Endodermal cell (in vitro differentiated cells): ENCODE data around the gene RSPH4A. TPM values are rescaled to one million over a fixed set of nuclear protein-coding genes. Genes with fewer than 3 reads are reported as not detected.

Experiments used
- DNase-seq: peaks from one replicate; pipeline ENCODE4 v3.0.0-alpha.2; 2017
- H3K27ac ChIP-seq: 2 replicates; pipeline ENCODE4 v1.5.1; 2013; ENCODE audit warnings: mild to moderate bottlenecking, low read depth, low read length, moderate library complexity
- H3K27me3 ChIP-seq: 2 replicates; pipeline ENCODE4 v1.6.1; 2013; ENCODE audit warnings: mild to moderate bottlenecking, low read length, moderate library complexity; ENCODE audit not compliant: insufficient read depth, control insufficient read depth, poor library complexity, severe bottlenecking
- H3K36me3 ChIP-seq: 2 replicates; pipeline ENCODE4 v1.7.0; 2013; ENCODE audit warnings: mild to moderate bottlenecking, low read length, moderate library complexity; ENCODE audit not compliant: control insufficient read depth, insufficient read depth
- H3K4me1 ChIP-seq: one replicate; pipeline ENCODE4 v1.7.0; 2013; ENCODE audit warnings: low read length; ENCODE audit not compliant: control insufficient read depth, insufficient read depth
- H3K4me3 ChIP-seq: 2 replicates; pipeline ENCODE4 v1.5.1; 2013; ENCODE audit warnings: mild to moderate bottlenecking, low read length, moderate library complexity
- H3K9ac ChIP-seq: 2 replicates; pipeline ENCODE4 v1.6.1; 2013; ENCODE audit warnings: mild to moderate bottlenecking, low read length, moderate library complexity; ENCODE audit not compliant: poor library complexity, severe bottlenecking; ENCODE audit errors: extremely low read depth
- H3K9me3 ChIP-seq: 2 replicates; pipeline ENCODE4 v1.6.1; 2013; ENCODE audit warnings: mild to moderate bottlenecking, low read length, moderate library complexity; ENCODE audit not compliant: control insufficient read depth
- H3K27ac Mint-ChIP-seq: 2 replicates; pipeline ENCODE4 v1.8.0; 2020; ENCODE audit warnings: mixed read lengths
- H3K27me3 Mint-ChIP-seq: 2 replicates; pipeline ENCODE4 v1.8.0; 2021; ENCODE audit warnings: mild to moderate bottlenecking, mixed read lengths; ENCODE audit not compliant: insufficient read depth
- H3K36me3 Mint-ChIP-seq: 2 replicates; pipeline ENCODE4 v1.8.0; 2020; ENCODE audit warnings: low read depth, mixed read lengths
- H3K4me1 Mint-ChIP-seq: 2 replicates; pipeline ENCODE4 v1.8.0; 2020; ENCODE audit warnings: mixed read lengths
- H3K4me3 Mint-ChIP-seq: 2 replicates; pipeline ENCODE4 v1.8.0; 2020; ENCODE audit warnings: mild to moderate bottlenecking, moderate library complexity, mixed read lengths
- H3K9me3 Mint-ChIP-seq: 2 replicates; pipeline ENCODE4 v1.8.0; 2020; ENCODE audit warnings: mild to moderate bottlenecking, mixed read lengths
- WGBS, 2 experiments: methylation state at CpG; one replicate each; pipeline versions ENCODE4 v1.1.5 to v1.1.7; 2013; ENCODE audit warnings: missing lambda C conversion rate in 2 of 2, mixed read lengths in 1 of 2; ENCODE audit not compliant: insufficient coverage in 1 of 2, insufficient read length in 1 of 2; 5-methylcytosine and 5-hydroxymethylcytosine counted together
- long read RNA-seq, 4 experiments: library from polyadenylated mRNA in 2 of 4; library from RNA in 1 of 4; library from capped mRNA in 1 of 4; stranded (forward) in 3 of 4; unstranded in 1 of 4; transcript quantifications; one replicate each; pipeline ENCODE4 v2.0.0, GENCODE V29; 2020 to 2021; ENCODE audit warnings: inconsistent platforms in 1 of 4
- polyA plus RNA-seq, 2 experiments: library from polyadenylated mRNA; stranded (reverse); fragments of 50-300 nt; gene quantifications; one replicate each; pipeline ENCODE4 v1.2.3, GENCODE V29; 2013
- total RNA-seq, 2 donors: library from RNA; stranded (reverse); fragmentation: NEBNext Ultra II Directional in 1 of 2; extraction: Animal tissue kit (Norgen Biotek cat#: 25700) in 1 of 2; gene quantifications; 2 replicates in 1 of 2; 3 replicates in 1 of 2; pipeline ENCODE4 v1.2.1, GENCODE V29; 2021
- TF ChIP-seq, protein P1 (sequence below): fragments of 200-600 bp; sonication (generic); conservative IDR thresholded peaks from 2 replicates; pipeline ENCODE4 v1.5.0; 2021; ENCODE audit warnings: antibody characterized with exemption, mild to moderate bottlenecking

RSPH4A gene
- 1 to 10 TPM in 1 of 2 donors, under 1 TPM in 1; 0.92 to 1.2 TPM for total RNA-seq
- polyA plus RNA-seq (2013, experiment 1 of 2), result 1.9 TPM
- 1.9 TPM for polyA plus RNA-seq (2013, experiment 2 of 2)
- long read RNA-seq, experiment 1, result 0 reads
- long read RNA-seq, experiment 2, partial matches to known transcripts, result 0 of 1 reads
- long read RNA-seq, experiment 2, other reads (novel, unspliced or antisense), result 0 of 1 reads
- long read RNA-seq, experiment 3, partial matches to known transcripts, result 1 of 3 reads
- long read RNA-seq, experiment 3, other reads (novel, unspliced or antisense), result 1 of 3 reads
- long read RNA-seq, experiment 4, partial matches to known transcripts, result 1 of 1 reads
- long read RNA-seq, experiment 4, other reads (novel, unspliced or antisense), result 0 of 1 reads

DNA sequence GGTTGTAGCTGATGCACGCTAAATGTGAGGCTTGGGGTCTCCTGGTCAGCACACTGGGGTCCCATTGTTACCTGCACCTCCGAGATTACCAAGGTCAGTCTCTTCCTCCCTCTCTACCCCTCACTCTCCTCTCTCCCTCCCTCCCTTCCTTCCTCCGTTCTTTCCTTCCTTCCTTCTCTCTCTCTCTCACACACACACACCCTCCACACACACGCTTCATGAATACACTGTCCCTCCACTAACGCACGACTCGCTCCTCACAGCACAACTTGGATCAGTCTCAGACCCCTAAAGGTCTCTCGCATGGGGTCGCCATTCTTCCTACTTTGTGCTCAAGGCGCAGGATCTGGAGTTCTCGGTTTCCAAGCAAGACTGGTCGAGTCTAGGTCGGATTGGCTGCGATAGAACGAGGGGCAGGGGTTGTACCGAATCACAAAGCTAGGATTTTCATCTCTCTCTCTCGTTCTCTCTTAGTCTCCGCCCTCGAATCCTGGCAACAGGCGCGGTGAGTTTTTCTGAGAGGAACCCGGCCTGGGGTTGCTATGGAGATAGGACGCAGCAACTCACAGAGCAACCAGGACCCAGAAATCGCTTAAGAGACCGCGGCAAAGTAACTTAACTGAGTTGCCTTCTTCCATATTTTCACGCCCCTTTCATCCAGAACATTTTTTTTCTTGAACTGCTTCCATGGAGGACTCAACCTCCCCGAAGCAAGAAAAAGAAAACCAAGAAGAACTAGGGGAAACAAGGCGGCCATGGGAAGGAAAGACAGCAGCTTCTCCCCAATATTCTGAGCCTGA, at the start of gene RSPH4A:
RSPH4A (plus strand) TSS at position 543 of the 800 bp plus-strand sequence; CDS start at position 688, 145 bp downstream.
- Histone ChIP-seq H3K27me3 (peaks cover 23% of the 10 kb centered on the region), H3K9ac (peak within 1 kb of the TSS; percentile 74), H3K9me3 (no peaks in the 10 kb centered on the region), H3K27ac (peak within 1 kb of the TSS; percentile 59), H3K4me1 (no peaks in the 10 kb centered on the region), H3K4me3 (peak within 1 kb of the TSS; percentile 92), H3K36me3 (no peaks in the 10 kb centered on the region)
- peaks cover 8% of the 10 kb centered on the region for H3K4me1 Mint-ChIP-seq
- H3K9me3 Mint-ChIP-seq, result no peaks in the 10 kb centered on the region
- DNase-seq, result peak; percentile 97
- TF ChIP-seq, protein P1, sequence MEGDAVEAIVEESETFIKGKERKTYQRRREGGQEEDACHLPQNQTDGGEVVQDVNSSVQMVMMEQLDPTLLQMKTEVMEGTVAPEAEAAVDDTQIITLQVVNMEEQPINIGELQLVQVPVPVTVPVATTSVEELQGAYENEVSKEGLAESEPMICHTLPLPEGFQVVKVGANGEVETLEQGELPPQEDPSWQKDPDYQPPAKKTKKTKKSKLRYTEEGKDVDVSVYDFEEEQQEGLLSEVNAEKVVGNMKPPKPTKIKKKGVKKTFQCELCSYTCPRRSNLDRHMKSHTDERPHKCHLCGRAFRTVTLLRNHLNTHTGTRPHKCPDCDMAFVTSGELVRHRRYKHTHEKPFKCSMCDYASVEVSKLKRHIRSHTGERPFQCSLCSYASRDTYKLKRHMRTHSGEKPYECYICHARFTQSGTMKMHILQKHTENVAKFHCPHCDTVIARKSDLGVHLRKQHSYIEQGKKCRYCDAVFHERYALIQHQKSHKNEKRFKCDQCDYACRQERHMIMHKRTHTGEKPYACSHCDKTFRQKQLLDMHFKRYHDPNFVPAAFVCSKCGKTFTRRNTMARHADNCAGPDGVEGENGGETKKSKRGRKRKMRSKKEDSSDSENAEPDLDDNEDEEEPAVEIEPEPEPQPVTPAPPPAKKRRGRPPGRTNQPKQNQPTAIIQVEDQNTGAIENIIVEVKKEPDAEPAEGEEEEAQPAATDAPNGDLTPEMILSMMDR, result no peak
- H3K4me3 Mint-ChIP-seq, result peak within 1 kb of the TSS; percentile 76
- no peaks in the 10 kb centered on the region for H3K36me3 Mint-ChIP-seq
- H3K27me3 Mint-ChIP-seq, result peaks cover 28% of the 10 kb centered on the region
- WGBS, 2 experiments, result 0 to 1% methylated on average over 25 to 29 of the region's 29 CpGs
- H3K27ac Mint-ChIP-seq, result peak within 1 kb of the TSS; percentile 95

DNA sequence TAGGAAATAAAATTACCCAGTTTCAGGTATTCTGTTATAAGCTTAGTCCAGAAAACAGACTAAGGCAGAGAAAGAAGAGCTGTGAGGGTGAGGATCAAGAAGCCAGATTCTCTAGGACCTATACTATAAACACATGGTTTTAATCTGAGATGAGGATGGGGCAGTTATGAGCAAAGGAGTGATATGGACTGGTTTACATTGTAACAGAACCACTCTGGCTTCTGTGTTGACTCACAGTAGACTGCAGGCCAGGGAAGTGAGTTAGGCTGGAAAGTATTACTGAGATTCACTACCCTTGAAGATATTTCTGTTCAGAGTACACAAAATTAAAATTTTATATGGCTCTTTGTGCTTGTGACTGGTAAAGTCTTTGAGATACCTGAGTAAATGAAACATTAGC, 48.2 kb upstream of the RSPH4A start:
- H3K27ac Mint-ChIP-seq, result no peak overlapping the region
- TF ChIP-seq, protein P1, result no peak
- no peak overlapping the region for H3K27ac ChIP-seq
- no peaks in the 10 kb centered on the region for H3K36me3 Mint-ChIP-seq
- no peaks in the 10 kb centered on the region for H3K9me3 Mint-ChIP-seq
- H3K4me1 ChIP-seq, result peaks cover 5% of the 10 kb centered on the region
- H3K4me3 ChIP-seq, result no peak overlapping the region
- no peak overlapping the region for H3K4me3 Mint-ChIP-seq
- H3K27me3 ChIP-seq, result no peaks in the 10 kb centered on the region
- H3K4me1 Mint-ChIP-seq, result peaks cover 5% of the 10 kb centered on the region
- H3K36me3 ChIP-seq, result no peaks in the 10 kb centered on the region
- no peak for DNase-seq
- H3K27me3 Mint-ChIP-seq, result peaks cover 7% of the 10 kb centered on the region
- no peak overlapping the region for H3K9ac ChIP-seq
- no peaks in the 10 kb centered on the region for H3K9me3 ChIP-seq

DNA sequence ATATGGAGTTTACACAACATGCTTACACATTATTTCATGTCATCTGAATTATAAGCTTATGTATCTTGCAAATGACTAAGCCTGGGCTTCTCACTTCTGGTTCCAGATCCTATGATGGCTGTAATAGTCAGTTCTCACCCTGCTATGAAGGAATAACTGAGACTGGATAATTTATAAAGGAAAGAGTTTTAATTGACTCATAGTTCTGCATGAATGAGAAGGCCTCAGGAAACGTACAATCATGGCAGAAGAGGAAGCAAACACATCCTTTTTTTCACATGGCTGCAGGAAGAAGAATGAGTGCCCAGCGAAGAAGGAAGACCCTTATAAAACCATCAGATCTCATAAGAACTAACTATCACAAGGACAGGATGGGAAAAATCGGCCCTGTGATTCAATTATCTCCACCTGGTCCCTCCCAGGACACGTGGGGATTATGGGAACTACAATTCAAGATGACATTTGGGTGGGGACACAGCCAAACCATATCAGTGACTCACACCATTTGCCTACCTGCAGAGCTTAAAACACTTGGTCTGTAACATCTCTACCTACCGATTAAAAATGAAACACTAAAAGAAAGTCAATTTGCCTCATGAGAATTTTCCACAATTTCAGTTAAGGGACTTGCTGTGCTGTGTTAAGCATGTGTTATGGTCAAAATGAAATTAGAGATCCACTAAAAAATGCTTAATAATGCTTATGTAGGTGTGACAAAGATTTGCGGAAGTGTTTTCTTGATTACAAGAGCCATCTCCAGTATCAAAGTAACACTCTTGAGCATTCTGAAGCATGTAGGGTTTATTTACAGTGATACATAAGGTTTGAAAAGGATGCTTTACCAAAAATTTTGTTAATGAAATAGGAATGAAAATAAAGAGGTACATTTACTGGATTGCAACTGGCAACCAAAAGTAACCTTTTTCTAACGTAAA, 47.2 kb upstream of the RSPH4A start:
- H3K27me3 Mint-ChIP-seq, result peaks cover 7% of the 10 kb centered on the region
- no peak for DNase-seq
- Histone ChIP-seq H3K4me1 (peaks cover 7% of the 10 kb centered on the region), H3K27me3 (no peaks in the 10 kb centered on the region), H3K9me3 (no peaks in the 10 kb centered on the region), H3K27ac (no peak overlapping the region), H3K9ac (no peak overlapping the region), H3K36me3 (peaks cover 5% of the 10 kb centered on the region), H3K4me3 (no peak overlapping the region)
- H3K36me3 Mint-ChIP-seq, result no peaks in the 10 kb centered on the region
- peaks cover 5% of the 10 kb centered on the region for H3K4me1 Mint-ChIP-seq
- H3K4me3 Mint-ChIP-seq, result no peak overlapping the region
- no peaks in the 10 kb centered on the region for H3K9me3 Mint-ChIP-seq
- TF ChIP-seq, protein P1, result no peak
- 76 to 78% methylated on average over 4 to 7 of the region's 7 CpGs for WGBS, 2 experiments
- H3K27ac Mint-ChIP-seq, result no peak overlapping the region
